Neuronal stem cell (in vitro differentiated cells): ENCODE measurements around the gene ZC2HC1C. TPM values are rescaled to one million over a fixed set of nuclear protein-coding genes. Genes with fewer than 3 reads are reported as not detected.

Experiments
- DNase-seq: peaks from one replicate; pipeline ENCODE4 v3.0.0-alpha.2; 2013; ENCODE audit warnings: low spot score
- H2AFZ ChIP-seq: one replicate; pipeline ENCODE4 v1.6.1; 2013; ENCODE audit warnings: mild to moderate bottlenecking, low read length, inconsistent platforms
- H2AK5ac ChIP-seq: 2 replicates; pipeline ENCODE4 v1.6.1; 2013; ENCODE audit warnings: low read depth, mild to moderate bottlenecking, inconsistent platforms, low read length, moderate library complexity, mixed read lengths
- H2BK120ac ChIP-seq: 2 replicates; pipeline ENCODE4 v1.6.1; 2013; ENCODE audit warnings: low read depth, mild to moderate bottlenecking, inconsistent platforms, low read length, moderate library complexity, mixed read lengths
- H2BK12ac ChIP-seq: one replicate; pipeline ENCODE4 v1.6.1; 2013; ENCODE audit warnings: low read length, inconsistent platforms
- H2BK15ac ChIP-seq: 2 replicates; pipeline ENCODE4 v1.6.1; 2013; ENCODE audit warnings: mild to moderate bottlenecking, low read length, inconsistent platforms, mixed read lengths
- H2BK5ac ChIP-seq: one replicate; pipeline ENCODE4 v1.6.1; 2013; ENCODE audit warnings: inconsistent platforms, mild to moderate bottlenecking, low read length, moderate library complexity
- H3K14ac ChIP-seq: one replicate; pipeline ENCODE4 v1.6.1; 2013; ENCODE audit warnings: low read length, inconsistent platforms
- H3K18ac ChIP-seq: 2 replicates; pipeline ENCODE4 v1.6.1; 2013; ENCODE audit warnings: low read length, inconsistent platforms
- H3K23ac ChIP-seq: 2 replicates; pipeline ENCODE4 v1.6.1; 2013; ENCODE audit warnings: low read depth, mild to moderate bottlenecking, mixed read lengths, low read length, inconsistent platforms; ENCODE audit not compliant: poor library complexity
- H3K27ac ChIP-seq: replicated peaks from 3 replicates; pipeline ENCODE4 v1.5.1; 2013; ENCODE audit warnings: low read length, inconsistent platforms
- H3K27me3 ChIP-seq, 3 experiments: 2 replicates each; pipeline ENCODE4 v1.6.1; 2013; ENCODE audit warnings: low read length in 3 of 3, mild to moderate bottlenecking in 2 of 3, inconsistent platforms in 1 of 3, low read depth in 1 of 3, mixed read lengths in 1 of 3, moderate library complexity in 1 of 3; ENCODE audit not compliant: control insufficient read depth in 3 of 3, insufficient read depth in 3 of 3
- H3K36me3 ChIP-seq, 2 donors: replicated peaks in 1 of 2; 2 replicates each; pipeline ENCODE4 v1.6.1; 2013; ENCODE audit warnings: low read length in 2 of 2; ENCODE audit not compliant: control insufficient read depth in 2 of 2, insufficient read depth in 2 of 2
- H3K4ac ChIP-seq: 2 replicates; pipeline ENCODE4 v1.6.1; 2013; ENCODE audit warnings: inconsistent platforms, mild to moderate bottlenecking, low read length, moderate library complexity
- H3K4me1 ChIP-seq, 2 donors: 1 replicate in 1 of 2; 2 replicates in 1 of 2; pipeline ENCODE4 v1.6.1; 2013; ENCODE audit warnings: low read length in 2 of 2, low read depth in 1 of 2; ENCODE audit not compliant: control insufficient read depth in 2 of 2, insufficient read depth in 1 of 2
- H3K4me2 ChIP-seq: one replicate; pipeline ENCODE4 v1.6.1; 2013; ENCODE audit warnings: mild to moderate bottlenecking, low read length, inconsistent platforms; ENCODE audit not compliant: insufficient read depth, poor library complexity, severe bottlenecking
- H3K4me3 ChIP-seq, 2 donors: 2 replicates each; pipeline ENCODE4 v1.5.1; 2013; ENCODE audit warnings: low read length in 2 of 2, mild to moderate bottlenecking in 2 of 2, inconsistent platforms in 1 of 2, moderate library complexity in 1 of 2
- H3K79me1 ChIP-seq: one replicate; pipeline ENCODE4 v1.6.1; 2013; ENCODE audit warnings: low read depth, mild to moderate bottlenecking, inconsistent platforms, low read length, moderate library complexity
- H3K9ac ChIP-seq: one replicate; pipeline ENCODE4 v1.6.1; 2013; ENCODE audit warnings: mild to moderate bottlenecking, low read depth, low read length, inconsistent platforms; ENCODE audit not compliant: poor library complexity
- H3K9me3 ChIP-seq, 2 donors: replicated peaks in 1 of 2; 2 replicates each; pipeline versions ENCODE3 to v1.6.1; 2013; ENCODE audit warnings: low read length in 2 of 2, mild to moderate bottlenecking in 2 of 2, inconsistent platforms in 1 of 2, low read depth in 1 of 2, mixed read lengths in 1 of 2, moderate library complexity in 1 of 2; ENCODE audit not compliant: control insufficient read depth in 2 of 2, insufficient read depth in 1 of 2
- H4K8ac ChIP-seq: one replicate; pipeline ENCODE4 v1.6.1; 2013; ENCODE audit warnings: low read depth, mild to moderate bottlenecking, inconsistent platforms, low read length, moderate library complexity
- H4K91ac ChIP-seq: one replicate; pipeline ENCODE4 v1.6.1; 2013; ENCODE audit warnings: low read length, low read depth, mild to moderate bottlenecking, inconsistent platforms; ENCODE audit not compliant: poor library complexity
- WGBS, 2 donors: extraction: QIAGEN DNeasy Blood & Tissue Kit; methylation state at CpG; one replicate each; pipeline ENCODE4 v1.1.7; 2013; ENCODE audit warnings: missing lambda C conversion rate in 2 of 2, mixed read lengths in 1 of 2; ENCODE audit not compliant: insufficient read length in 2 of 2, insufficient replicate concordance in 1 of 2; ENCODE audit errors: extremely low coverage in 2 of 2; 5-methylcytosine and 5-hydroxymethylcytosine counted together
- polyA plus RNA-seq, 2 experiments: library from polyadenylated mRNA; stranded (reverse); fragments of 200-250 nt; gene quantifications; one replicate each; pipeline ENCODE4 v1.2.3, GENCODE V29; 2013

Gene ZC2HC1C, protein sequence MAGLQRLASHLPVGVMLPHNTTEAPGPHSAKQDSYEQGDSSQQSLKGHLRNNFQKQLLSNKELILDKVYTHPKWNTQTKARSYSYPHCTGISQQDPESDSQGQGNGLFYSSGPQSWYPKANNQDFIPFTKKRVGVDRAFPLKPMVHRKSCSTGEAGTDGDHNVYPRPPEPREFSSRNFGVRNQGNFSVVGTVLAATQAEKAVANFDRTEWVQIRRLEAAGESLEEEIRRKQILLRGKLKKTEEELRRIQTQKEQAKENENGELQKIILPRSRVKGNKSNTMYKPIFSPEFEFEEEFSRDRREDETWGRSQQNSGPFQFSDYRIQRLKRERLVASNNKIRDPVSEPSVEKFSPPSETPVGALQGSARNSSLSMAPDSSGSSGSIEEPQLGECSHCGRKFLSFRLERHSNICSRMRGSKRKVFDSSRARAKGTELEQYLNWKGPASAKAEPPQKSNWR
- polyA plus RNA-seq (2013, experiment 1 of 2), result 1.5 TPM
- polyA plus RNA-seq (2013, experiment 2 of 2), result 1.1 TPM

DNA sequence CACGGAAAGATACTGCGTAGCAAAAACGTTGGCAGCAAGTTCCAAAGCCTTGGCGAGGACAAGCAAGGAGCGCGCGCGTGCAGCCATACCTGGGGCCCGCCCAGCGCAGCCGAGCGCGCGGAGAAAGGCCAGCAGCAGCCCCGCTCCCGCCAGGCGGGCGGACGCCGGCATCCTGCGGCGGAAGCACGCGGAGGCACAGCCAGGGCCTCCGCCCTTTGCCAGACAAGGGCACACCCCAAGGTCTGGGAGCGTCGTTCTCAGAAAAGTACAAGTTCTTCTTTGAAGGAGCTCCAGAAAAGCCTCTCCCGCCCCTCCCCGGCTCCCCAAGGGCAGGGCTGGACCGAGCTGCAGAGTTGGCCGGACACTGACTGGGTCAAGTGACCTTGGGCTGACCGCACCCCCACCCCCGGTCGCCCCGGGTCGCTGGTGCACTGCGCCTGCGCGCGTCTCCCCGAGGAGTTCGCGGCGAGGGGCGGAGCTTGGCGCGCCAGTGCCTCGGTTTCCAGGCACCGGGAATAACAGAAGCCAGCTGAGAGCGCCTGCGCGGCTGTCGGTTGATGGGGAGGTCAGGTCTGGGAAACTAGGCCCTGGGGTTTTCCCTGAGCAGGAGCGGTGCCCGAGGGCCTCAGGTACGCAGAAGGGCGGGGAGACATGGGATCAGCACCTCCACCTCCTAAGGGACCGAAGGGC is at the start of gene ZC2HC1C:
ZC2HC1C (plus strand) TSS at position 521 of the 690 bp plus-strand sequence. CDS start 933 bp downstream, outside the sequence.
- Histone ChIP-seq H2BK5ac (no peak within 1 kb of the TSS), H2BK15ac (no peak within 1 kb of the TSS), H3K18ac (peak within 1 kb of the TSS; percentile 85), H2BK12ac (no peak within 1 kb of the TSS), H3K4ac (no peak within 1 kb of the TSS), H4K8ac (no peak within 1 kb of the TSS), H3K14ac (no peak within 1 kb of the TSS), H3K4me3 (peak within 1 kb of the TSS; percentile 60 to 77), H2AFZ (peak within 1 kb of the TSS; percentile 96), H4K91ac (no peak within 1 kb of the TSS), H3K4me2 (peak within 1 kb of the TSS; percentile 77), H3K9me3 (no peaks in the 10 kb centered on the region), H3K9ac (peak within 1 kb of the TSS; percentile 73), H3K23ac (peak within 1 kb of the TSS; percentile 77), H3K4me1 (peaks cover 6 to 7% of the 10 kb centered on the region in 2 donors), H3K27ac (peak within 1 kb of the TSS; percentile 40), H3K36me3 (no peaks in the 10 kb centered on the region), H2BK120ac (no peak within 1 kb of the TSS), H3K27me3 (peaks cover 0 to 5% (median 0%) of the 10 kb centered on the region in 3 experiments), H2AK5ac (no peak within 1 kb of the TSS), H3K79me1 (no peaks in the 10 kb centered on the region)
- no CpG with 5 or more reads among the region's 58 CpGs for WGBS, 2 donors
- DNase-seq, result peak; percentile 85

DNA sequence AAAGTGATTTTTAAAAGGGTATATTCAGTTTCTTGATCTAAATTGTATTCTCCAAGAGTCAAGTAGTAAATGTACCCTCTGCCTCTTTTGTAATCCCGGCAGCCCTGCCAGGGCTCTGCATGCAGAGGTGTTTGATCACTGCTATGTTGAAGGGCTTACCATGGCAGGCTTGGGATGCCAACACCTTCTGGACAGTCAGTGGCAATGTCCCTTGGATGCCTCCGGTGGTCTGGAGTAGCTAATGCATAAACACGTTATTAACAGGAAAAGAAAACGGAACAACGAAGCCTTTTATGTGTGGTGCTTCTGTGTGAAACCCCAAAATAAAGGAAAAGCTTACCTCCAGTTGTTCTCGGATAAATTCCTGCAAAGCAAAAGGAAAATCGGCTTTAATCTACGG is 46.8 kb upstream of the ZC2HC1C start:
- no peak overlapping the region for H3K18ac ChIP-seq
- no peak overlapping the region for H3K4ac ChIP-seq
- H3K79me1 ChIP-seq, result no peaks in the 10 kb centered on the region
- H4K91ac ChIP-seq, result no peak overlapping the region
- H2BK15ac ChIP-seq, result no peak overlapping the region
- H3K9me3 ChIP-seq, result peaks cover 0 to 3% of the 10 kb centered on the region in 2 donors
- no peak for DNase-seq
- H2BK120ac ChIP-seq, result no peak overlapping the region
- no CpG with 5 or more reads among the region's 8 CpGs for WGBS, 2 donors
- no peaks in the 10 kb centered on the region for H3K4me1 ChIP-seq
- no peak overlapping the region for H3K4me3 ChIP-seq
- no peak overlapping the region for H2AK5ac ChIP-seq
- H3K27ac ChIP-seq, result no peak overlapping the region
- no peak overlapping the region for H2BK12ac ChIP-seq
- H3K36me3 ChIP-seq, result peaks cover 12 to 15% of the 10 kb centered on the region in 2 donors
- H2AFZ ChIP-seq, result no peak overlapping the region
- H3K23ac ChIP-seq, result no peak overlapping the region
- H3K27me3 ChIP-seq, result no peaks in the 10 kb centered on the region
- H2BK5ac ChIP-seq, result no peak overlapping the region
- H3K4me2 ChIP-seq, result no peak overlapping the region
- no peak overlapping the region for H4K8ac ChIP-seq
- no peak overlapping the region for H3K9ac ChIP-seq
- H3K14ac ChIP-seq, result no peak overlapping the region

DNA sequence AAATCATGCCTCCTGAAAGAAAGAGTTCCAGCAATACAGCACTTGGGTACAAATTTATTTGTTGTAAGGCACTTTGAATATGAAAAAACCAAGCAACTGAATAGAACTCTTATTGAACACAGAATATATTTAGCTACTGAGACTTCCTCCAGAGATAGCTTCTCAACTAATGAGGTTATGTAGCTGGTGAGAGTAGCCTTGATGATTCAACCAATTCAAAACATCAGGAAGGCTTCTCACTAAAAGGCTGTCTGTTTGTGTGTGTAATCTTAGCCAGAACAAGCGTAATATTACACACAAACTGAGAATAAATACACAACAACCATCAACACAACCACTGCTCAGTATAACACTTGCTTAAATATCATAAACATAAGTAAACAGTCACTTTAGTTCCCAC is 46.3 kb upstream of the ZC2HC1C start:
- Histone ChIP-seq H3K9me3 (peaks cover 0 to 3% of the 10 kb centered on the region in 2 donors), H3K27ac (no peak overlapping the region), H2BK120ac (no peak overlapping the region), H3K4me1 (no peaks in the 10 kb centered on the region), H2AK5ac (no peak overlapping the region), H3K9ac (no peak overlapping the region), H3K14ac (no peak overlapping the region), H2AFZ (no peak overlapping the region), H3K23ac (no peak overlapping the region), H2BK5ac (no peak overlapping the region), H3K36me3 (peaks cover 12 to 15% of the 10 kb centered on the region in 2 donors), H2BK15ac (no peak overlapping the region), H3K18ac (no peak overlapping the region), H3K79me1 (no peaks in the 10 kb centered on the region), H4K8ac (no peak overlapping the region), H3K4me3 (no peak overlapping the region), H3K4ac (no peak overlapping the region), H3K27me3 (no peaks in the 10 kb centered on the region), H4K91ac (no peak overlapping the region), H2BK12ac (no peak overlapping the region), H3K4me2 (no peak overlapping the region)
- no peak for DNase-seq
- no CpG with 5 or more reads among the region's 1 CpG for WGBS, 2 donors

DNA sequence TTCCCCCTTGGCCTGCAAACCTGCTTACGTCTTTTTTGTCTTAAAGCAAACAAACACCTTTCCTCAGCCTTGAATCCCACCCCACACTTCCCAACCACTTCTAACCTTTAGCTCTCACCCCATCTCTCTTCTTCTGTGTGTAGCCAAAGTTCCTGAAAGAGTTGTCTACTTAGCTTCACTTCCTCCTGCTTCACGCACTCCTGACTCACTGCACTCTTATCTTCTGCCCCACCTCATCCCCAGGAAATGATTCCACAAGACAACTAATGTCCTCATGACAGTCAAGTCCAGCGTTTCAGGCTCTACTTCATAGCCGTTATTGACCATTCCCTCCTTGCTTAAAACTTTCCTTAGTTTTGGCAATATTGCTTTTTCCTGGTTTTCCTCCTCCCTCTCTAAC is 44.4 kb upstream of the ZC2HC1C start:
- Histone ChIP-seq H2AFZ (no peak overlapping the region), H3K36me3 (peaks cover 9 to 10% of the 10 kb centered on the region in 2 donors), H2BK120ac (no peak overlapping the region), H2BK12ac (no peak overlapping the region), H3K27ac (no peak overlapping the region), H3K23ac (no peak overlapping the region), H3K14ac (no peak overlapping the region), H3K9me3 (peaks cover 0 to 3% of the 10 kb centered on the region in 2 donors), H2BK15ac (no peak overlapping the region), H2BK5ac (no peak overlapping the region), H4K91ac (no peak overlapping the region), H3K4me3 (no peak overlapping the region), H3K27me3 (no peaks in the 10 kb centered on the region), H4K8ac (no peak overlapping the region), H3K9ac (no peak overlapping the region), H3K4ac (no peak overlapping the region), H3K4me1 (no peaks in the 10 kb centered on the region), H2AK5ac (no peak overlapping the region), H3K79me1 (no peaks in the 10 kb centered on the region), H3K4me2 (no peak overlapping the region), H3K18ac (no peak overlapping the region)
- WGBS, 2 donors, result no CpG with 5 or more reads among the region's 4 CpGs
- DNase-seq, result no peak
